A549 treated with Mapracorat at 1 μM for 4 hours (cell line): ENCODE data around the gene GPR21. TPM values are rescaled to one million over a fixed set of nuclear protein-coding genes. Genes with fewer than 3 reads are reported as not detected.

Experiments used
- total RNA-seq: library from RNA; stranded (reverse); fragments of 200-300 nt; extraction: Qiagen RNA extraction; gene quantifications from 5 replicates; pipeline ENCODE4 v1.2.3, GENCODE V29; 2022

Gene GPR21
- total RNA-seq = not detected in 5 replicates

GRCh38 chr9:123033352-123033751 is at the start of gene GPR21:
TSS of gene GPR21 (plus strand) at chr9:123033667. CDS start at chr9:123034567, 900 bp downstream.

Other genes starting within 250 kb of the GPR21 start
- gene OR5C1, start 244.7 kb upstream of the GPR21 start, total RNA-seq = not detected in 5 replicates
- gene OR1K1, start 233.5 kb upstream of the GPR21 start, total RNA-seq = not detected in 5 replicates
- 13.9 to 19.4 TPM (median 15.3 TPM) in 5 replicates for gene PDCL, start 205.1 kb upstream of the GPR21 start, total RNA-seq
- 15.9 to 26.4 TPM (median 20.1 TPM) in 5 replicates for gene RC3H2, start 128.3 kb upstream of the GPR21 start, total RNA-seq
- gene ZBTB6, start 120.3 kb upstream of the GPR21 start, total RNA-seq = 4.8 to 5.4 TPM (median 5.0 TPM) in 5 replicates
- 1.4 to 2.3 TPM (median 1.9 TPM) in 5 replicates for gene ZBTB26, start 102.2 kb upstream of the GPR21 start, total RNA-seq
- 12.1 to 14.5 TPM (median 13.7 TPM) in 5 replicates for gene RABGAP1, start 92.6 kb upstream of the GPR21 start, total RNA-seq
- 13.4 to 15.6 TPM (median 14.0 TPM) in 5 replicates for gene STRBP, start 234.9 kb downstream of the GPR21 start, total RNA-seq